HG03378 (cell line): Measurements from ENCODE around the gene ATP1A1.

Source experiments
- ATAC-seq: cut with Tn5 transposase; IDR thresholded peaks from one replicate; pipeline ENCODE4 v1.9.1; 2021; ENCODE audit warnings: mild to moderate bottlenecking, moderate library complexity; ENCODE audit not compliant: unreplicated experiment

Gene ATP1A1

GRCh38 chr1:116434849-116435248 is 61.8 kb downstream of the ATP1A1 start:
- ATAC-seq: no peak

DNA sequence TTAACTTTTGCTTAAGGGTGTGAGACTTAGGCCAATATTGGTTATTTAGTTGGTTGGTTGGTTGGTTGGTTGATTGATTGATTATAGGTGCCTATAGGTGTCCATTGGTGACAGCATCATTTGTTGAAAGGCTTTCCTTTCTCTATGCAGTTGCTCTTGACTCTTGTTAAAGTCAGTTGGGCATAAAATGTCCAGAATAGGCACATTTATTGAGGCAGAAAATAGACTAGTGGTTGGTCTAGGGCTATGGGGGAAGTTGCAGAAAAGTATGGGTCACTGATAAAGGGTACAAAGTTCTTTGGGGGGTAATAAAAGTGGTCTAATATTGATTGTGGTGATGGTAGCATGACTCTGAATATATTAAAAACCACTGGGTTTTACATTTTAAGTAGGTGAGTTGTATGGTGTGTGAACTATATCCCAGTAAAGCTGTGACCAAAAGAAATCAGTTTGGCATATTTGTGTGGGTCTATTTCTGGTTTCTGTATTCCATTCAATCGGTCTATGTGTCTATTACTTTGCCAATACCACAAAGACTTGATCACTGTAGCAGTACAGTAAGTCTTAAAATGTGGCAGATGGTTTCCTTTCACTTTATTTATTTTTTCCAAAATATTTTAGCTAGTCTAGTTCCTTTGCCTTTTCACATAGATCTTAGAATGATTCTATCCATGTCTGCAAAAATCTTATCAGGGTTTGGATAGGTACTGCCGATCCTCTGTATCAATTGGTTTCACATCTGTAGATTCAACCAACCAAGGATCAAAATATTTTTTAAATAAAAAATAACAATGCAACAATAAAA is 63.0 kb downstream of the ATP1A1 start:
- no peak for ATAC-seq

GRCh38 chr1:116436611-116436970 is 63.5 kb downstream of the ATP1A1 start:
- no peak for ATAC-seq

DNA sequence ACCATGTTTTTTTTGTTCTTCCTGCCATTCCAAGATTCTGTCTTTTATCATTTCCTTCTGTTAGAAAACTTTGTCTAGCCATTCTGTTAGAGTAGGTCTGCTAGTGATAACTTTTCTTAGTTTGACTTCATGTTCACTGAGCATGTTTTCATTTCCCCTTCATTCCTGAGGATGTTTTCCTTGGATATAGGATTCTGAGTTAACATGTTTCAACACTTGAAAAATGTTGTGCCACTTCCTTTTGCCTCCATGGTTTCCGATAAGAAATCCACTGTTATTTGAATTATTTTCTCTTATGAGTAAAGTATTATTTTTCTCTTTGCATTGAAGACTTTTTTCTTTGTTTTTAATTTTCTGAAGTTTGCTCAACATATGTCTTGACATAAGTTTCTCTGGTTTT is 66.7 kb downstream of the ATP1A1 start:
- no peak for ATAC-seq

DNA sequence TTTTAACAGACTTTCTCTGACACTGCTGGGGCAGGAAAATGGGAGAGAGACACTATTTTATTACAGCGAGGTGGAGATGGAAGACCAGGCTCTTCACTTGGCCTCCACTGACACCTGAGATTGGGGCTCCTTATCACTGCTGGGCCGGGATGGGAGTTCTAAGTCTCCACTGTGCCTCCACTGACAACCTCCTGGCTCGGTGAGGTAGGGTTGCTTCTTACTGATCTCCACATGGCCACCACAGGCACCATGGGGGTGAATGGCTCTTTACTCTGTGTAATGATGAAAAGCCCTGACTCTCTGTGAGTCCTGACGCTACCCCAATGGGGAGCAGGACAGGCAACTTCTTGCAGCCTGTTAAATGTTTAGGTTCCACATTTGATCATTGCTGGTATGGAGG is 67.7 kb downstream of the ATP1A1 start:
- ATAC-seq: no peak

GRCh38 chr1:116445534-116445933 is 72.5 kb downstream of the ATP1A1 start:
- no peak for ATAC-seq

- ATAC-seq: no peak
These were observed 73.6 kb downstream of the ATP1A1 start for GRCh38 chr1:116446686-116447085.

DNA sequence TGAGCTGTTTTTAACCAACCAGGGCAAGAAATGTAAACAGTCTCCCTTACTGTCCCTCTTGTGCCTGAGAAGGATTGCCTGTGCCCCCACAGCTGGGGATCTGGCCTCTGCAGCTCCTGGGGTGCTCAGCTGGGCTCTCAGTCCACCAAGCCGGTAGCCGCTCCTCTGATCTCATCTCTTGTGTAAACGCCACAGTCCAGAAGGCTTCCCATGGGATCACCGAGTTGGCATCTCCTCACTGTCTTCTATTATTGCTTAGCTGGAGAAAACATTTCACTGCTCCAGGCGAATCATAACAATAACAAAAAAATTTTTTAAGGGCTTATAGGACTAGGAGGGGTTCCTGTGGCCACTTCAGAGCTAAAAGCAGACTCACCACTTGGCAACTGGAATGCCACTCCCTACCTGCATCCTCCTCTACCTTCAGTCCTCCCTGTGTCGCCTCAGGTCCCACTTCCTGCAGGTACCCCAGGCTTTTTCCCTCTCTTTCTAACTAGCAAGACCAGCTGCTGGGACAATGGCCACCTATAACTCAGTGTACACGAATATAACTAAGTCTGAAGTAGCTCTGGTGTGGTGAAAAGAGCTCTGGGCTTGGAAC is 75.8 kb downstream of the ATP1A1 start:
- ATAC-seq: no peak

- ATAC-seq: no peak
These were observed 76.5 kb downstream of the ATP1A1 start for GRCh38 chr1:116449578-116449977.

DNA sequence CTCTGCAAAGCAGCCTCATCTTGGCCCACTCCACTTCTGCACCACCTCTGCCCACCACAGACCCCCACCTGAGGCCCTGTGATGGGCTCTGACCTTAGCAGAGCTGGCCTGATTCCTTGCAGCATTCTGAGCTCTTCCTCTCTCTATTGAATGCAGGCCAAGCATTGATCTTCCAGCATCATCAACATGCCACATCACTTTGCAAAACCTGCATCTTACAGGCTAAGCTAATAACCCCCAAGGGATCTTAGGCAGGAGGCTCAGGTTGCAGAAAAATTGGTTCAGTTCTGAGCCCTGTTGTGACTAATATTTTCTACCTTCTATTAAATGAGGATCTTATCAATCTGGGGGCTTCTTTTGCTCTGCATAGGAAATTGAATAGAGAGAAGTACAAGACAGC is 78.7 kb downstream of the ATP1A1 start:
- no peak for ATAC-seq

GRCh38 chr1:116453481-116453880 is 80.4 kb downstream of the ATP1A1 start:
- no peak for ATAC-seq

DNA sequence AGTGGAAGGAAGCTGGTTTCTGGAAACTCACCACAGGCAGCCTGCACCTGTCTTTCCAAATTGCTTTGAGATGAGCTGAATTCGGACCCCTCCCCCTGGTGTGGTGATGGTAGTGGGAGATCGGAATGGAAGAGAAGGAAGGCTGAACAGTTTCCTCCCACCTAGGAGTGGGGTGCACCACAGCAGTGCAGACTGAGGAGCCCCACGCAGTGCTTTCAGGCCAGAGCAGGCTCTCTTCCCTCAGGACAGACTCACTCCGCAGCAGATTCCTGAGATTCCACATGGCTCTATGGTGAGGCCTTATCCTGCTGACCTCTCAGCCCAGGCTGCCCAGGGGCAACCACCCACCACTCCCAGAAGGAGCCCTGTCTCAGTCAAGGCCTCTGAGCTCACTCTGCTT is 80.9 kb downstream of the ATP1A1 start:
- ATAC-seq: no peak
